ENCODE results near the gene AMFR. TPM values are rescaled to one million over a fixed set of nuclear protein-coding genes. Genes with fewer than 3 reads are reported as not detected.

AMFR gene
- total RNA-seq, 6 experiments from 2014 or later, result 104 to 117 (median 112) TPM

DNA sequence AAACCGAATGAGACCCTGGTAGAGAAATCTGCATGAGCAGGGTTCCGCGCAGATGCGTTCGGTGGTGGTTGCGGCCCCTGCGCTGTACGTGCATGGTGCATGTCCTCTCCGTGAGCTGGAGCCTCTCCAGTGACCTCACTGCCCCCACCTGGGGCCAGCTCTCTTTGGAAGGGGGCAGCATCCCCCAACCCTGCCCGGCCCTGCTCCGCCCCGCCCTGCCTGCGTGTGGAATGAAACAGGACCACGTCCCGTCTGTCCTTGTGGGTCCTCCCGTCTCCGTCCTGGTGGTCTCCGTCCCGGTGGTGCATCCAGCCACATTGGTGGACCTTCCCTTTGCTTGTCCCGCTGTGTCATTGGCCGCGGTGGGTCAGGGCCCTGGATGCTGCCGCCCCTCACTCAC, 84.9 kb downstream of the AMFR start:
- DNase-seq, result no peak
- H3K27me3 Mint-ChIP-seq (ENCODE audit: insufficient read depth), result peaks cover 5% of the 10 kb centered on the region
- no peak overlapping the region for H3K27ac Mint-ChIP-seq
- TF ChIP-seq, protein P1, sequence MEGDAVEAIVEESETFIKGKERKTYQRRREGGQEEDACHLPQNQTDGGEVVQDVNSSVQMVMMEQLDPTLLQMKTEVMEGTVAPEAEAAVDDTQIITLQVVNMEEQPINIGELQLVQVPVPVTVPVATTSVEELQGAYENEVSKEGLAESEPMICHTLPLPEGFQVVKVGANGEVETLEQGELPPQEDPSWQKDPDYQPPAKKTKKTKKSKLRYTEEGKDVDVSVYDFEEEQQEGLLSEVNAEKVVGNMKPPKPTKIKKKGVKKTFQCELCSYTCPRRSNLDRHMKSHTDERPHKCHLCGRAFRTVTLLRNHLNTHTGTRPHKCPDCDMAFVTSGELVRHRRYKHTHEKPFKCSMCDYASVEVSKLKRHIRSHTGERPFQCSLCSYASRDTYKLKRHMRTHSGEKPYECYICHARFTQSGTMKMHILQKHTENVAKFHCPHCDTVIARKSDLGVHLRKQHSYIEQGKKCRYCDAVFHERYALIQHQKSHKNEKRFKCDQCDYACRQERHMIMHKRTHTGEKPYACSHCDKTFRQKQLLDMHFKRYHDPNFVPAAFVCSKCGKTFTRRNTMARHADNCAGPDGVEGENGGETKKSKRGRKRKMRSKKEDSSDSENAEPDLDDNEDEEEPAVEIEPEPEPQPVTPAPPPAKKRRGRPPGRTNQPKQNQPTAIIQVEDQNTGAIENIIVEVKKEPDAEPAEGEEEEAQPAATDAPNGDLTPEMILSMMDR (IDR thresholded peaks at IDR 0.05), result no peak
- no peaks in the 10 kb centered on the region for H3K36me3 Mint-ChIP-seq (ENCODE audit: low read depth)
- no peaks in the 10 kb centered on the region for H3K9me3 Mint-ChIP-seq
- H3K4me1 Mint-ChIP-seq (ENCODE audit: low read depth), result peaks cover 12% of the 10 kb centered on the region
- no peak overlapping the region for H3K4me3 Mint-ChIP-seq

DNA sequence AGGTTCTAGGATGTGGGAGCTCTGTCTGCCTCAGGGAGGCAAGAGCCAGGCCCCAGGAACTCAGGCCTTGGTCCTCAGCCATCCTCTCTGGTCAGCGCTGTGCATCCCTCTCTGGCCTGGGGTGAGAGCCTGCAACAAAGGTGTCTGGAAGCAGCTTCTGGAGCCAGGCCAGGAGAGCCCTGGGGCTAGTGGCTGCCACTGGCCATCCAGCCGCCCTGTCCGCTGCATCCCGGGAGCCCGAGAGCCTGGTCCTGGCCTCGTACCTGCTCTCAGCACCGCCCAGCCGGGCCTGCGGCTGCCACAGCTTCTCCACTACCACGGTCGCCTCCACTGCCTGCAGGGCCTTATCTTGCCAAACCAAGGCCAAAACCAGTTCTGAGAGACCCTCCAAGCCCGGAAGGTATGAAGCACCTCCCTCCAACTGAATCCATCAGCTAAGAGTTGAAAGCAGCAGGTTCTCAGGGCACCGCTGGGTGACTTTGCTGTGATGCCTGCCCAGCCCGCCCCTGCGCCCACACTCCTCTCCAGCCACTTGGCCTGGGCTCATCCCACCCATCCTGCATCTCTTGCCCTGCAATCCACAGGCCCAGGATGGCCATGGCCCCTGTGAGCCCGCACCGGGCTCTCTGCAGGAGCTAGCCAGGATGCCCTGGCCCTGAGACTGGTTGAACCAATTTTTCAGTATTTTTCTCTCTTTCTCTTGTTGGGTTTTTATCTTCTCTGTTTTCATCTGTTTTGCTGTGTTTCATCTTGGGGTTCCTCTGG, 85.7 kb downstream of the AMFR start:
- Mint-ChIP-seq H3K27ac (no peak overlapping the region), H3K4me3 (no peak overlapping the region), H3K27me3 (ENCODE audit: insufficient read depth) (peaks cover 5% of the 10 kb centered on the region), H3K9me3 (no peaks in the 10 kb centered on the region), H3K36me3 (ENCODE audit: low read depth) (no peaks in the 10 kb centered on the region), H3K4me1 (ENCODE audit: low read depth) (peaks cover 12% of the 10 kb centered on the region)
- DNase-seq, result no peak
- TF ChIP-seq, protein P1 (IDR thresholded peaks at IDR 0.05), result no peak

DNA sequence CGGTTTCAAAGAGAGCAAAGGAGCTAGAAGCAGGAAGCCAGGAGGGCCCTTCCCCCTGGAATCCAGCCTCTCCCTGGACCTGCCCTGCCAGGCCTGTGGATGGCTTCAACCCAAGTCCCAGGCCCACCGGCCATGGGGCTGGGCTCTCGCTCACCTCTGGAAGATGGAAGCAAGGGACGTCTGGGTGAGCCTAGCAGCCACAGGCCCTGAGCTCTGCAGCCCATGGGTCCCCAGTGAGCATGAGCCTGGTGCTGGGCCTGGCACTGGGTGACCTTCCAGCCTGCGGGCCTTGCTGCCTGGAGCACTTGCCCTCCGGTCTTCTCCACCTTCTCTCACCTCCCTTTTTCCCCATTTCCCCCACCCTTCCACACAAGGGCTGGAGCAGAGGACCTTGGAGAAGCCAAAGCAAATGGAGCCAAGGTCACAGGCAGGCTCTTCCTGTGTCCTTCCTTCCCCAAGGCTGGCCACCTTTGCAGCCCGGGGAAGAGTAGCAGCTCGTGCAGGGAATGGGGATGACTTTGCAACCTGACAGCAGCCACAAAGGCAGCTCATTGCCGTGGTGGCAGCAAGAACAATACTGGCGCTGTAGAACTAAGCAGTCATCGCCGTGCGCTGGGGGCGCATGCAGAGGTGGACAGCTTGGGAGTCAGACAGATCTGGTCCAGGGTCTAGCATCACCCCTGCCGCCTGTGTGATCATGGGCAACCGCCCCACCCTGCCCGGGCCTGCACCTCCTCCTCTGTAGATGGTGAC, 86.6 kb downstream of the AMFR start:
- TF ChIP-seq, protein P1 (IDR thresholded peaks at IDR 0.05), result no peak
- Mint-ChIP-seq H3K4me3 (no peak overlapping the region), H3K36me3 (ENCODE audit: low read depth) (no peaks in the 10 kb centered on the region), H3K9me3 (no peaks in the 10 kb centered on the region), H3K27me3 (ENCODE audit: insufficient read depth) (peaks cover 5% of the 10 kb centered on the region), H3K4me1 (ENCODE audit: low read depth) (peaks cover 4% of the 10 kb centered on the region), H3K27ac (no peak overlapping the region)
- no peak for DNase-seq

DNA sequence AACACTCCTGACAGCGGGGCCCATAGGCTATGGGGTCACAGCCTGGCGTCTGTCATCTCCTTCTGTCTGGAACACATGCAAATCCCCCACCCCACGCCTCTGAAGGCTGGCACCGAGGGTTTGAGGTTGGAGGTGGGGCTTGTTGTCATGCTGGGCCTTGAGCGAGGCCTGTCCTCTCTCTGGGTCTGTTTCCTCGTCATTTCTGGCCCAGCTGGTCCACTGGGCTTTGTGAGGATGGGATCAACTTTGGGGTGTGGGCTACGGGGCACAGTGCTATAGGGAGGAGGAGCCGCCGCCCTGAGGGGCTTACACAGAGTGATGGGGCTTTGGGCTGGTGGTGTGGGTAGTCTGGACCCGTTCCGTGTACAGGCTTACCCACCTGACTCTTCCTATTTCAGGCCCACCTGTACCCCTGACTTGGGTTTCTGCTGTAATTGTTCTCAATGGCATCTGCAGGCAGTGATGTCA, 87.5 kb downstream of the AMFR start:
- TF ChIP-seq, protein P1 (IDR thresholded peaks at IDR 0.05), result no peak
- H3K27me3 Mint-ChIP-seq (ENCODE audit: insufficient read depth), result peaks cover 5% of the 10 kb centered on the region
- H3K4me1 Mint-ChIP-seq (ENCODE audit: low read depth), result peaks cover 1% of the 10 kb centered on the region; the same call in 1 of the 2 replicates
- DNase-seq, result no peak
- no peaks in the 10 kb centered on the region for H3K36me3 Mint-ChIP-seq (ENCODE audit: low read depth)
- no peak overlapping the region for H3K4me3 Mint-ChIP-seq
- H3K9me3 Mint-ChIP-seq, result no peaks in the 10 kb centered on the region
- H3K27ac Mint-ChIP-seq, result no peak overlapping the region

DNA sequence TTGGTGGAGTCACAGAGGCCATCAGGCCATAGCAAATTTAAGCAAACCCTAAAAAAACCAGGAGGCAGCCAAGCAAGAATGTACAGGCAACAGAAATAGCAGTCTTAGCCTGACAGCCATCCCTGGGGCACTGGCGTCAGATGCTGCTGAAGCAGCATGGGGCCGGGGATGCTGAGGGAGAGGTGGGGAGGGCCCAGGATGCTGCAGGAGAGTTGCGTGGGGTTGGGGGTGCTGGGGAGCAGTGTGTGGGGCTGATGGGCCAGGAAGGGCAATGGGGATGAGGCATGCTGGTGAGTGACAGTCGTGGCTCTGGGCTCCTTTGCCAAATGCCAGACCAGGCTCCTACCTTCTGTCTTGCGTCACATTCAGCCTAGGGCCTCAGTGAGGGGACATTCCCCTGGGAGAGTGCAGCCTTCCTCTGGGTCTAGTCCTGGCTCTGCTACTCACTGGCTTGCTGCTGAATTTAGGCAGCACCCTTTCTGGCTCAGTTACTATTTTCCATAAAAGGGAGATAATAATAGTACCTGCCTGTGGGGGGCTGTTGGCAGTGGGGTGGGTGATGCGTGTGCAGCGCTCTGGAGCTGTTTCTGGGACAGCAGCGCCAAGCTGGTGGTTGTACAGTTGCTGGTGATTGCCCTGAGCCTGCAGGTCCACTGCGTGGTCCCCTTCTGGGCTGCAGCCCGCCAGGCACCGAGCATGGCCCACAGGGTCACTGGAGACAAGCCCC, 88.1 kb downstream of the AMFR start:
- Mint-ChIP-seq H3K4me3 (no peak overlapping the region), H3K9me3 (no peaks in the 10 kb centered on the region), H3K27ac (no peak overlapping the region), H3K27me3 (ENCODE audit: insufficient read depth) (peaks cover 5% of the 10 kb centered on the region), H3K4me1 (ENCODE audit: low read depth) (peaks cover 6% of the 10 kb centered on the region; the same call in 1 of the 2 replicates), H3K36me3 (ENCODE audit: low read depth) (no peaks in the 10 kb centered on the region)
- no peak for DNase-seq
- TF ChIP-seq, protein P1 (IDR thresholded peaks at IDR 0.05), result no peak
